Psoas muscle (tissue), 8 donors: Measurements from ENCODE around the gene CHD3. TPM values are rescaled to one million over a fixed set of nuclear protein-coding genes. Genes with fewer than 3 reads are reported as not detected.
"Not testable (repeated sequence)": the region's sequence is repeated elsewhere in the genome, so short reads cannot be mapped to it uniquely, and the experiment has no call there.

Experiments
- ATAC-seq, 4 donors: fragments of 200-7000 bp; cut with Tn5 transposase; one replicate each; pipeline ENCODE4 v1.9.1; 2020; ENCODE audit warnings: moderate library complexity in 3 of 4, mild to moderate bottlenecking in 2 of 4
- DNase-seq, 2 donors: peaks; one replicate each; pipeline ENCODE4 v3.0.0-alpha.2; 2020
- H3K27ac ChIP-seq: fragments of 200-600 bp; one replicate; pipeline ENCODE4 v1.8.0; 2022
- H3K27me3 ChIP-seq, 3 donors: fragments of 200-600 bp in 1 of 3; one replicate each; pipeline versions ENCODE4 v1.6.1 to v1.8.0; 2013 to 2022; ENCODE audit warnings: low read length in 2 of 3, mild to moderate bottlenecking in 2 of 3, moderate library complexity in 1 of 3; ENCODE audit not compliant: insufficient read depth in 3 of 3
- H3K36me3 ChIP-seq, 2 donors: fragments of 200-600 bp in 1 of 2; one replicate each; pipeline versions ENCODE4 v1.6.1 to v1.8.0; 2013 to 2022; ENCODE audit warnings: low read depth in 1 of 2, mild to moderate bottlenecking in 1 of 2, moderate library complexity in 1 of 2; ENCODE audit not compliant: insufficient read depth in 1 of 2
- H3K4me1 ChIP-seq: fragments of 200-600 bp; one replicate; pipeline ENCODE4 v1.8.0; 2022
- H3K4me3 ChIP-seq: fragments of 200-600 bp; one replicate; pipeline ENCODE4 v1.8.0; 2022; ENCODE audit warnings: mild to moderate bottlenecking
- H3K9me3 ChIP-seq: fragments of 200-600 bp; one replicate; pipeline ENCODE4 v1.8.0; 2022
- WGBS, 3 donors: extraction: QIAGEN DNeasy Blood & Tissue Kit; methylation state at CpG; one replicate each; pipeline versions ENCODE4 v1.1.6 to v1.1.7; 2013; 5-methylcytosine and 5-hydroxymethylcytosine counted together
- intact Hi-C, 2 donors: fragments of 100-400 bp; cut with DNase I; formaldehyde crosslinking; loops; one replicate each; pipeline versions ENCODE4 v1.11.0 to v1.14.2; 2022
- polyA plus RNA-seq, 3 donors: library from polyadenylated mRNA; stranded (reverse); fragments of 200-250 nt; gene quantifications; one replicate each; pipeline ENCODE4 v1.2.3, GENCODE V29; 2013
- total RNA-seq, 4 donors: library from RNA; stranded (reverse); fragmentation: NEBNext Ultra II Directional in 2 of 4; extraction: Animal tissue kit (Norgen Biotek cat#: 25700) in 2 of 4; gene quantifications; one replicate each; pipeline versions ENCODE4 v1.2.1 to v1.2.4, GENCODE V29; 2021 to 2023
- TF ChIP-seq, protein P1 (sequence below): fragments of 200-600 bp; IDR thresholded peaks from one replicate; pipeline ENCODE4 v1.8.0; 2022; ENCODE audit warnings: antibody characterized with exemption
- donor health status: healthy with polysubstance abuse.
- donor health status: DM: no; HTN: no; CAD: no; lungs with moderate emphysema.
- donor health status: Bipolar disorder and iron deficiency.
- donor health status: healthy.
- donor health status: DM: yes; HTN: yes; CAD: no.
- donor health status: DM: no; HTN: no; CAD: no.
- donor health status: DM: no; HTN: no; CAD: no.
- donor health status: DM: yes; HTN: yes; CAD: no.

The CHD3 gene
- total and polyA plus RNA-seq, 7 donors, result 3.3 to 13.1 (median 6.9) TPM

DNA sequence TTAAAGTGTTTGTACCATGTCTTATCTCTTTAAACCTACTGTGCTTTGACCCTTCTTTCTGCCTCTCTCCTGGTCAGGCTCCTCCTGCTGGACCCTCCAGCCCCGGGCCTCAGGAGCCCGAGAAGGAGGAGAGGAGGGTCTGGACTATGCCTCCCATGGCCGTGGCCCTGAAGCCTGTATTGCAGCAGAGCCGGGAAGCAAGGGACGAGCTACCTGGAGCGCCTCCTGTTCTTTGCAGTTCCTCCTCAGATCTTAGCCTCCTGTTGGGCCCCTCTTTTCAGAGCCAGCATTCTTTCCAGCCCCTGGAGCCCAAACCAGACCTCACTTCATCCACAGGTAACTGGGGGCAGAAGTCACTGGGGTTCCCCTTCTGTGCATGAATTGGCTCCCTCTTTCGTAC is 57.1 kb downstream of the CHD3 start:
- TF ChIP-seq, protein P1, sequence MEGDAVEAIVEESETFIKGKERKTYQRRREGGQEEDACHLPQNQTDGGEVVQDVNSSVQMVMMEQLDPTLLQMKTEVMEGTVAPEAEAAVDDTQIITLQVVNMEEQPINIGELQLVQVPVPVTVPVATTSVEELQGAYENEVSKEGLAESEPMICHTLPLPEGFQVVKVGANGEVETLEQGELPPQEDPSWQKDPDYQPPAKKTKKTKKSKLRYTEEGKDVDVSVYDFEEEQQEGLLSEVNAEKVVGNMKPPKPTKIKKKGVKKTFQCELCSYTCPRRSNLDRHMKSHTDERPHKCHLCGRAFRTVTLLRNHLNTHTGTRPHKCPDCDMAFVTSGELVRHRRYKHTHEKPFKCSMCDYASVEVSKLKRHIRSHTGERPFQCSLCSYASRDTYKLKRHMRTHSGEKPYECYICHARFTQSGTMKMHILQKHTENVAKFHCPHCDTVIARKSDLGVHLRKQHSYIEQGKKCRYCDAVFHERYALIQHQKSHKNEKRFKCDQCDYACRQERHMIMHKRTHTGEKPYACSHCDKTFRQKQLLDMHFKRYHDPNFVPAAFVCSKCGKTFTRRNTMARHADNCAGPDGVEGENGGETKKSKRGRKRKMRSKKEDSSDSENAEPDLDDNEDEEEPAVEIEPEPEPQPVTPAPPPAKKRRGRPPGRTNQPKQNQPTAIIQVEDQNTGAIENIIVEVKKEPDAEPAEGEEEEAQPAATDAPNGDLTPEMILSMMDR, result no peak
- Histone ChIP-seq H3K4me3 (no peak overlapping the region), H3K27ac (no peak overlapping the region), H3K9me3 (no peaks in the 10 kb centered on the region), H3K4me1 (no peaks in the 10 kb centered on the region), H3K36me3 (peaks cover 4 to 94% of the 10 kb centered on the region in 2 donors), H3K27me3 (no peaks in the 10 kb centered on the region)
- no peak for ATAC-seq
- 91 to 99% (median 93%) methylated on average over 5 to 7 of the region's 7 CpGs for WGBS, 3 donors
- DNase-seq, result no peak
- intact Hi-C loops, result no loop called here

DNA sequence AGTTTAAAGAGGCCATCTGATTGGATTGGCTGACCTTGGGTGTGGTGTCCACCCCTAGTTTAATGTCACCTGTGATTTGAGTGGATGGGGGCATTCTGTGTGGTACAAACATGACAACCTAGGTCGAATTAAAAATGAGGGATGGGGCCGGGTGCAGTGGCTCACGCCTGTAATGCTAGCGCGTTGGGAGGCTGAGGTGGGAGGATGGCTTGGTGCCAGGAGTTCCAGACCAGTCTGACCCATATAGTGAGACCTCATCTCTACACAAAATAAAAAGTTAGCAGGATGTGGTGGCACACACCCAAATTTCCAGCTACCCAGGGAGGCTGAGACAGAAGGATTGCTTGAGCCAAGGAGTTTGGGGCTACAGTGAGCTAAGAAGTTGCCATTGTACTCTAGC is 57.9 kb downstream of the CHD3 start:
- DNase-seq, result no peak
- Histone ChIP-seq H3K36me3 (peaks cover 4 to 86% of the 10 kb centered on the region in 2 donors), H3K4me3 (no peak overlapping the region), H3K27me3 (no peaks in the 10 kb centered on the region), H3K27ac (no peak overlapping the region), H3K9me3 (no peaks in the 10 kb centered on the region), H3K4me1 (no peaks in the 10 kb centered on the region)
- intact Hi-C loops, result no loop called here
- TF ChIP-seq, protein P1, result no peak
- ATAC-seq, result no peak
- WGBS, 3 donors, result 80 to 92% (median 83%) methylated on average over 5 of the region's 5 CpGs

DNA sequence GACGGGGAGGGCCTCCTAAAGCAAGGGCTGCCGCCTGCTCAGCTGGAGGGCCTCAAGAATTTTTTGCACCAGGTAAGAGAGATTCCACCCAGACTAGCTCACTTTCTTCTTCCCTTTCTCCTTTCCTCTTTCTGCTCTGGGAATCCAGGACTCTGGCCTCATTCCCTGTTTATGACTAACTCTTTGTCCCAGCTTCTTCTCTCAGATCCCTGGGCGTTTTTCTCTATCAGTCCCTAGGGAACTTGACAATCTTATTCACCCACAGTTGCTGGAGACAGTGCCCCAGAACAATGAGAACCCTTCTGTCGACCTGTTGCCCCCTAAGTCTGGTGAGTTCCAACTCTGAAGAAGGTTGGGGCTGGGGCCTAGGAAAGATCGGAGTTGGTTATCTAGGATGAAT is 59.1 kb downstream of the CHD3 start:
- DNase-seq, result no peak

DNA sequence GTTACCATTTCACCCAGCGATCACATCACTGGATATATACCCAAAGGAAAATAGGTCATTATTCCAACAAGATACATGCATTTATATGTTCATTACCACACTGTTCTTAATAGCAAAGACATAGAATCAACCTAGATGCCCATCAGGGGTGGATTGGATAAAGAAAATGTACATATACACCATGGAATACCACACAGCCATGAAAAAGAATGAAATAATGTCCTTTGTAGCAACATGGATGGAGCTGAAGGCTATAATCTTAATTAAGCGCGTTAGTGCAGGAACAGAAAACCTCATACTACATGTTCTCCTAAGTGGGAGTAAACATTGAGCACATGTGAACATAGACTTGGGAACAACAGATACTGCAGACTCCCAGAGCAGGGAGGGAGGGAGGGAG is 62.0 kb downstream of the CHD3 start:
- Histone ChIP-seq H3K4me1 (no peaks in the 10 kb centered on the region), H3K4me3 (no peak overlapping the region), H3K27me3 (no peaks in the 10 kb centered on the region), H3K27ac (no peak overlapping the region), H3K9me3 (no peaks in the 10 kb centered on the region), H3K36me3 (peaks cover 0 to 49% of the 10 kb centered on the region in 2 donors)
- TF ChIP-seq, protein P1, result no peak
- WGBS, 3 donors, result 74 to 98% (median 83%) methylated on average over 3 of the region's 3 CpGs
- DNase-seq (no peak), ATAC-seq (no peak)
- intact Hi-C loops, result no loop called here

More for the DNA sequence above, 59.1 kb downstream of the CHD3 start:
- Histone ChIP-seq H3K27me3 (no peaks in the 10 kb centered on the region), H3K9me3 (no peaks in the 10 kb centered on the region), H3K4me3 (no peak overlapping the region), H3K4me1 (no peaks in the 10 kb centered on the region), H3K27ac (no peak overlapping the region), H3K36me3 (peaks cover 4 to 77% of the 10 kb centered on the region in 2 donors)
- intact Hi-C loops, result no loop called here
- TF ChIP-seq, protein P1, result no peak
- ATAC-seq, result no peak
- WGBS, 3 donors, result 86 to 92% (median 87%) methylated on average over 5 of the region's 5 CpGs

DNA sequence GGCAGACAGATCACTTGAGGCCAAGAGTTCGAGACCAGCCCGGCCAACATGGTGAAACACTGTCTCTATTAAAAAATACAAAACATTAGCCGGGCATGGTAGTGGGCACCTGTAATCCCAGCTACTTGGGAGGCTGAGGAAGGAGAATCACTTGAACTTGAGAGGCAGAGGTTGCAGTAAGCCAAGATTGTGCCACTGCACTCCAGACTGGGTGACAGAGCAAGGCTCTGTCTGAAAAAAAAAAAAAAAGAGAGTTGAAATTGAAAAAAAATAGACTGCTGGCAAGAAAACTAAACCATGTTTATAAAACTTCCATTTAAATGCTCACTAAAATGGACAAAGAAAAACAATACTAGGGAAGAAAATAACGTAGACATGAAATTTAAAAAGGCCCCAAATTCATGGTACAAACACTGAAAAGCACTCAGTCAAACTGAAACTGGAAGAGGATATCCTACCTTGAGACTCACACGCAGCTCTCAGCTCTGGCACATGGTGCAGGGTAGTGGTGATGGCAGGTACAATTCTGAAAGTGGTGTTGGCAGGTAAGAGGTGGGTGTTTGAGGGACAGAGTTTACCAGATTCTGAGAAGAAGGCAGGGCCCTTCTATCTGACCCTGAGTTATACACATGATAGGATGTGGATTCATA is 62.7 kb downstream of the CHD3 start:
- no peaks in the 10 kb centered on the region for H3K27me3 ChIP-seq
- no peak for ATAC-seq
- 74 to 83% (median 77%) methylated on average over 5 of the region's 5 CpGs for WGBS, 3 donors
- intact Hi-C loops, result no loop called here
- no peak for DNase-seq
- H3K4me1 ChIP-seq, result no peaks in the 10 kb centered on the region
- no peak overlapping the region for H3K4me3 ChIP-seq
- H3K27ac ChIP-seq, result no peak overlapping the region
- peaks cover 0 to 42% of the 10 kb centered on the region in 2 donors for H3K36me3 ChIP-seq
- TF ChIP-seq, protein P1, result no peak
- no peaks in the 10 kb centered on the region for H3K9me3 ChIP-seq

DNA sequence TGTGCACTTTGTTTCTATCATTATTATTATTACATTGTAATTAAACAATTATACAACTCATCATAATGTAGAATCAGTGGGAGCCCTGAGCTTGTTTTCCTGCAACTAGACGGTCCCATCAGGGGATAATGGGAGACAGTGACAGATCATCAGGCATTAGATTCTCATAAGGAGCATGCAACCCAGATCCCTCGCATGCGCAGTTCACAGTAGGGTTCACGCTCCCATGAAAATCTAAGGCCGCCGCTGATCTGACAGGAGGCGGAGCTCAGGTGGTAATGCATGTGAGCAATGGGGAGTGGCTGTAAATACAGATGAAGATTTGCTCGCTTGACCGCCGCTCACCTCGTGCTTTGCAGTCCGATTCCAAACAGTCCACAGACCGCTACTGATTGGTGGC is 64.7 kb downstream of the CHD3 start:
- 89 to 95% (median 92%) methylated on average over 13 of the region's 13 CpGs for WGBS, 3 donors
- intact Hi-C loops, H3K27me3 ChIP-seq, H3K4me3 ChIP-seq, ATAC-seq, H3K27ac ChIP-seq, H3K9me3 ChIP-seq, H3K4me1 ChIP-seq, DNase-seq: not testable (repeated sequence)
- H3K36me3 ChIP-seq, result peaks cover 0 to 23% of the 10 kb centered on the region in 2 donors
